Liver (tissue), 9 donors: Measurements from ENCODE around the gene PACRGL. TPM values are rescaled to one million over a fixed set of nuclear protein-coding genes. Genes with fewer than 3 reads are reported as not detected.

Experiments
- DNase-seq: peaks from one replicate; pipeline ENCODE4 v3.0.0-alpha.2; 2017; ENCODE audit warnings: low spot score
- H3K27ac ChIP-seq, 2 donors: one replicate each; pipeline ENCODE4 v1.7.0; 2013; ENCODE audit warnings: inconsistent platforms in 2 of 2, low read length in 2 of 2, control low read depth in 1 of 2, low read depth in 1 of 2, mild to moderate bottlenecking in 1 of 2
- H3K27me3 ChIP-seq, 4 donors: one replicate each; pipeline versions ENCODE4 v1.6.1 to v1.7.0; 2013; ENCODE audit warnings: low read length in 3 of 4, inconsistent platforms in 1 of 4, mild to moderate bottlenecking in 1 of 4, moderate library complexity in 1 of 4; ENCODE audit not compliant: control insufficient read depth in 4 of 4, insufficient read depth in 4 of 4
- H3K36me3 ChIP-seq, 4 donors: one replicate each; pipeline versions ENCODE4 v1.6.1 to v1.7.0; 2013; ENCODE audit warnings: low read length in 3 of 4, mild to moderate bottlenecking in 3 of 4, low read depth in 1 of 4, moderate library complexity in 1 of 4; ENCODE audit not compliant: control insufficient read depth in 4 of 4, insufficient read depth in 3 of 4
- H3K4me1 ChIP-seq, 4 donors: one replicate each; pipeline versions ENCODE4 v1.6.1 to v1.7.0; 2013; ENCODE audit warnings: low read length in 3 of 4, mild to moderate bottlenecking in 3 of 4, moderate library complexity in 1 of 4; ENCODE audit not compliant: control insufficient read depth in 4 of 4, insufficient read depth in 4 of 4
- H3K4me3 ChIP-seq, 3 donors: one replicate each; pipeline versions ENCODE4 v1.6.1 to v1.7.0; 2013; ENCODE audit warnings: low read length in 3 of 3, control low read depth in 1 of 3, low read depth in 1 of 3, mild to moderate bottlenecking in 1 of 3
- H3K9ac ChIP-seq, 2 donors: one replicate each; pipeline ENCODE4 v1.7.0; 2013; ENCODE audit warnings: low read length in 2 of 2, mild to moderate bottlenecking in 2 of 2, moderate library complexity in 2 of 2, control low read depth in 1 of 2, low read depth in 1 of 2
- H3K9me3 ChIP-seq, 4 donors: one replicate each; pipeline versions ENCODE4 v1.6.1 to v1.7.0; 2013; ENCODE audit warnings: low read length in 3 of 4; ENCODE audit not compliant: control insufficient read depth in 4 of 4
- ATF3 ChIP-seq: IDR thresholded peaks from 2 replicates; pipeline ENCODE4 v1.6.1; 2016; ENCODE audit warnings: antibody characterized with exemption
- CTCF ChIP-seq: fragments of 150-350 bp; IDR thresholded peaks from 2 replicates; pipeline ENCODE4 v1.5.1; 2017; ENCODE audit warnings: improper control_type of control experiment, low read depth, low read length; ENCODE audit not compliant: missing input control
- EGR1 ChIP-seq, 2 donors: IDR thresholded peaks; 2 replicates each; pipeline ENCODE4 v1.6.1; 2016 to 2018; ENCODE audit warnings: antibody characterized with exemption in 2 of 2, low read depth in 2 of 2
- FOXA1 ChIP-seq: IDR thresholded peaks from 2 replicates; pipeline ENCODE4 v1.6.1; 2016; ENCODE audit warnings: antibody characterized with exemption
- FOXA2 ChIP-seq: IDR thresholded peaks from 2 replicates; pipeline ENCODE4 v1.6.1; 2016; ENCODE audit warnings: antibody characterized with exemption
- GABPA ChIP-seq, 2 donors: IDR thresholded peaks in 1 of 2; conservative IDR thresholded peaks in 1 of 2; 2 replicates each; pipeline ENCODE4 v1.6.1; 2016; ENCODE audit warnings: antibody characterized with exemption in 2 of 2, mild to moderate bottlenecking in 1 of 2, moderate library complexity in 1 of 2
- HNF4A ChIP-seq, 2 donors: conservative IDR thresholded peaks; 2 replicates each; pipeline ENCODE4 v1.6.1; 2016; ENCODE audit warnings: antibody characterized with exemption in 2 of 2, mild to moderate bottlenecking in 2 of 2
- HNF4G ChIP-seq: IDR thresholded peaks from 2 replicates; pipeline ENCODE4 v1.6.1; 2016; ENCODE audit warnings: antibody characterized with exemption
- JUND ChIP-seq, 2 donors: IDR thresholded peaks; 2 replicates each; pipeline ENCODE4 v1.6.1; 2016; ENCODE audit warnings: antibody characterized with exemption in 2 of 2
- NR2F2 ChIP-seq: IDR thresholded peaks from 2 replicates; pipeline ENCODE4 v1.6.1; 2016; ENCODE audit warnings: antibody characterized with exemption
- RAD21 ChIP-seq, 2 donors: IDR thresholded peaks; 2 replicates each; pipeline ENCODE4 v1.6.1; 2016; ENCODE audit warnings: antibody characterized with exemption in 2 of 2, mild to moderate bottlenecking in 2 of 2
- REST ChIP-seq: IDR thresholded peaks from 2 replicates; pipeline ENCODE4 v1.6.1; 2016; ENCODE audit warnings: antibody characterized with exemption, mild to moderate bottlenecking
- RXRA ChIP-seq, 2 donors: IDR thresholded peaks; 2 replicates each; pipeline ENCODE4 v1.6.1; 2017 to 2018; ENCODE audit warnings: antibody characterized with exemption in 2 of 2, mild to moderate bottlenecking in 1 of 2
- SP1 ChIP-seq: IDR thresholded peaks from 2 replicates; pipeline ENCODE4 v1.6.1; 2018; ENCODE audit warnings: antibody characterized with exemption, mild to moderate bottlenecking
- TAF1 ChIP-seq: conservative IDR thresholded peaks from 2 replicates; pipeline ENCODE4 v1.6.1; 2016; ENCODE audit warnings: antibody characterized with exemption, mild to moderate bottlenecking
- YY1 ChIP-seq: IDR thresholded peaks from 2 replicates; pipeline ENCODE4 v1.6.1; 2016; ENCODE audit warnings: antibody characterized with exemption, mild to moderate bottlenecking
- WGBS: extraction: QIAGEN DNeasy Blood & Tissue Kit; methylation state at CpG from one replicate; pipeline ENCODE4 v1.1.7; 2013; 5-methylcytosine and 5-hydroxymethylcytosine counted together
- polyA plus RNA-seq, 2 donors: library from polyadenylated mRNA; stranded (reverse) in 1 of 2; unstranded in 1 of 2; fragments of 200-250 nt in 1 of 2; fragments of >200 nt in 1 of 2; fragmentation: Nextera tagmentation in 1 of 2; extraction: Ambion mirVana in 1 of 2; gene quantifications; one replicate each; pipeline versions ENCODE4 v1.2.1 to v1.2.3, GENCODE V29; 2013 to 2015
- total RNA-seq, 2 donors: library from RNA; depleted of rRNA; stranded (reverse); fragments of >200 nt; gene quantifications; one replicate each; pipeline ENCODE4 v1.2.3, GENCODE V29; 2014
- TF ChIP-seq, protein P1 (sequence below): IDR thresholded peaks from 2 replicates; pipeline ENCODE4 v1.6.1; 2016; ENCODE audit warnings: antibody characterized with exemption
- TF ChIP-seq, protein P2 (sequence below): IDR thresholded peaks from 2 replicates; pipeline ENCODE4 v1.6.1; 2016; ENCODE audit warnings: antibody characterized with exemption
- donor health status: healthy.
- donor health status: healthy.
- donor health status: healthy.
- donor health status: healthy.
- donor health status: healthy.

PACRGL gene
- total and polyA plus RNA-seq, 4 donors: 2.6 to 7.2 (median 4.9) TPM

DNA sequence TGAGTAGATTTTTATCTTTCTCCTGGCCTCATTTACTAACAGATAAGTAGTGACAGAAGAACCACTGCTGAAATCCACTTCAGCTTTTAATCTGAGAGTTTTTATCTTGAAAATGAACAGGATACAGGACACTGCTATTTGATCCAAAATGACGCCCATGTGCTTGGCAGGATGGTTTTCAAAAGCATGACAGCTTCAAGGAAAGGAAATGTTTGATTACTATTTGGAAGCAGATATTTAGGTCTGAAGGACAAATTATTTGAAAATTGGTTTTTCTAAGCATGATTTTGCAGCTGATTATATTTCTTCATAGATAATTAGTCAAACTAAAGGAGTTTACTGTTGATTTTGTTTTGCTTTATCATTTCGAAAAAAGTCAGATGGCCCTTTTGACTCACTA lies 11.1 kb downstream of the PACRGL start:
- Histone ChIP-seq H3K4me3 (no peak overlapping the region), H3K9me3 (no peaks in the 10 kb centered on the region), H3K4me1 (no peaks in the 10 kb centered on the region), H3K27ac (no peak overlapping the region), H3K27me3 (no peaks in the 10 kb centered on the region), H3K36me3 (peaks cover 1 to 15% (median 7%) of the 10 kb centered on the region in 4 donors), H3K9ac (no peak overlapping the region)
- no peak for TF ChIP-seq HNF4A (conservative IDR thresholded peaks at IDR 0.05)
- TF ChIP-seq JUND (IDR thresholded peaks at IDR 0.05): no peak
- TF ChIP-seq GABPA (IDR thresholded peaks at IDR 0.05 in 1 of 2, conservative IDR thresholded peaks at IDR 0.05 in 1 of 2): no peak
- TF ChIP-seq, protein P1, sequence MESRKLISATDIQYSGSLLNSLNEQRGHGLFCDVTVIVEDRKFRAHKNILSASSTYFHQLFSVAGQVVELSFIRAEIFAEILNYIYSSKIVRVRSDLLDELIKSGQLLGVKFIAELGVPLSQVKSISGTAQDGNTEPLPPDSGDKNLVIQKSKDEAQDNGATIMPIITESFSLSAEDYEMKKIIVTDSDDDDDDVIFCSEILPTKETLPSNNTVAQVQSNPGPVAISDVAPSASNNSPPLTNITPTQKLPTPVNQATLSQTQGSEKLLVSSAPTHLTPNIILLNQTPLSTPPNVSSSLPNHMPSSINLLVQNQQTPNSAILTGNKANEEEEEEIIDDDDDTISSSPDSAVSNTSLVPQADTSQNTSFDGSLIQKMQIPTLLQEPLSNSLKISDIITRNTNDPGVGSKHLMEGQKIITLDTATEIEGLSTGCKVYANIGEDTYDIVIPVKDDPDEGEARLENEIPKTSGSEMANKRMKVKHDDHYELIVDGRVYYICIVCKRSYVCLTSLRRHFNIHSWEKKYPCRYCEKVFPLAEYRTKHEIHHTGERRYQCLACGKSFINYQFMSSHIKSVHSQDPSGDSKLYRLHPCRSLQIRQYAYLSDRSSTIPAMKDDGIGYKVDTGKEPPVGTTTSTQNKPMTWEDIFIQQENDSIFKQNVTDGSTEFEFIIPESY: no peak
- TF ChIP-seq, protein P2, sequence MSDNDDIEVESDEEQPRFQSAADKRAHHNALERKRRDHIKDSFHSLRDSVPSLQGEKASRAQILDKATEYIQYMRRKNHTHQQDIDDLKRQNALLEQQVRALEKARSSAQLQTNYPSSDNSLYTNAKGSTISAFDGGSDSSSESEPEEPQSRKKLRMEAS: no peak
- no peak for TF ChIP-seq SP1
- TF ChIP-seq FOXA2: no peak
- TF ChIP-seq YY1: no peak
- no peak for TF ChIP-seq RAD21 (IDR thresholded peaks at IDR 0.05)
- no peak for TF ChIP-seq EGR1 (IDR thresholded peaks at IDR 0.05; ENCODE audit: low read depth in 2 of 2)
- no peak for TF ChIP-seq NR2F2
- no peak for TF ChIP-seq FOXA1
- no peak for TF ChIP-seq ATF3
- TF ChIP-seq REST: no peak
- TF ChIP-seq TAF1: no peak
- no peak for TF ChIP-seq CTCF
- TF ChIP-seq HNF4G: no peak
- no peak for TF ChIP-seq RXRA (IDR thresholded peaks at IDR 0.05)
- no peak for DNase-seq
- WGBS: 96% methylated on average over 2 of the region's 2 CpGs
